Measurements from ENCODE around the gene ATG10. TPM values are rescaled to one million over a fixed set of nuclear protein-coding genes. Genes with fewer than 3 reads are reported as not detected.
"Not testable (repeated sequence)": the region's sequence is repeated elsewhere in the genome, so short reads cannot be mapped to it uniquely, and the experiment has no call there.

ATG10 gene
- total RNA-seq, 1 donor from 2014 or later, result 4.2 TPM

DNA sequence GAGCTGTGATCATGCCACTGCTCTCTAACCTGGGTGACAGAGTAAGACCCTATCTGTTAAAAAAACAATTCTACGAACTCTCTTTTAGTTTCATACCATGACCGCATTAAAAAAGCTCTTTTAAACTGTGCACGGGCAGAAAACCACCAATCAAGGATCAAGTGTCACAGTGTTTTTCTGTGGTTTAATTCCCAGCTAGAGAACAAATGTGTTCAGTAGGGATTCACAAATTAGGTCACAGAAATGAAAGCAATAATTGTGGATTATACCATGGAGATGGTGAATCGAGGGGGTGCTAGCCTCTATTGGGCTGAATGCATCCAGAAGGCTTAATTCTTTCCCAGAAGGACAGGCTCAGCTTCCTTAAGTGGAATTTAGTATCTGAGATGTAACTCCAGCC, 79.1 kb downstream of the ATG10 start:
- Histone ChIP-seq H3K4me3 (no peak overlapping the region), H3K27me3 (no peaks in the 10 kb centered on the region), H3K36me3 (no peaks in the 10 kb centered on the region), H3K9me3 (no peaks in the 10 kb centered on the region), H3K27ac (no peak overlapping the region), H3K4me1 (peaks cover 6% of the 10 kb centered on the region)
- TF ChIP-seq POLR2A (IDR thresholded peaks at IDR 0.05), result no peak
- TF ChIP-seq, protein P1, sequence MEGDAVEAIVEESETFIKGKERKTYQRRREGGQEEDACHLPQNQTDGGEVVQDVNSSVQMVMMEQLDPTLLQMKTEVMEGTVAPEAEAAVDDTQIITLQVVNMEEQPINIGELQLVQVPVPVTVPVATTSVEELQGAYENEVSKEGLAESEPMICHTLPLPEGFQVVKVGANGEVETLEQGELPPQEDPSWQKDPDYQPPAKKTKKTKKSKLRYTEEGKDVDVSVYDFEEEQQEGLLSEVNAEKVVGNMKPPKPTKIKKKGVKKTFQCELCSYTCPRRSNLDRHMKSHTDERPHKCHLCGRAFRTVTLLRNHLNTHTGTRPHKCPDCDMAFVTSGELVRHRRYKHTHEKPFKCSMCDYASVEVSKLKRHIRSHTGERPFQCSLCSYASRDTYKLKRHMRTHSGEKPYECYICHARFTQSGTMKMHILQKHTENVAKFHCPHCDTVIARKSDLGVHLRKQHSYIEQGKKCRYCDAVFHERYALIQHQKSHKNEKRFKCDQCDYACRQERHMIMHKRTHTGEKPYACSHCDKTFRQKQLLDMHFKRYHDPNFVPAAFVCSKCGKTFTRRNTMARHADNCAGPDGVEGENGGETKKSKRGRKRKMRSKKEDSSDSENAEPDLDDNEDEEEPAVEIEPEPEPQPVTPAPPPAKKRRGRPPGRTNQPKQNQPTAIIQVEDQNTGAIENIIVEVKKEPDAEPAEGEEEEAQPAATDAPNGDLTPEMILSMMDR (IDR thresholded peaks at IDR 0.05), result no peak
- TF ChIP-seq POLR2AphosphoS5 (IDR thresholded peaks at IDR 0.05; ENCODE audit: insufficient read depth in 1 of 2, low read depth in 1 of 2), result no peak
- DNase-seq (ENCODE audit: extremely low spot score in 2 of 2), result no peak
- intact Hi-C loops (cut with DNase I), result no loop called here

DNA sequence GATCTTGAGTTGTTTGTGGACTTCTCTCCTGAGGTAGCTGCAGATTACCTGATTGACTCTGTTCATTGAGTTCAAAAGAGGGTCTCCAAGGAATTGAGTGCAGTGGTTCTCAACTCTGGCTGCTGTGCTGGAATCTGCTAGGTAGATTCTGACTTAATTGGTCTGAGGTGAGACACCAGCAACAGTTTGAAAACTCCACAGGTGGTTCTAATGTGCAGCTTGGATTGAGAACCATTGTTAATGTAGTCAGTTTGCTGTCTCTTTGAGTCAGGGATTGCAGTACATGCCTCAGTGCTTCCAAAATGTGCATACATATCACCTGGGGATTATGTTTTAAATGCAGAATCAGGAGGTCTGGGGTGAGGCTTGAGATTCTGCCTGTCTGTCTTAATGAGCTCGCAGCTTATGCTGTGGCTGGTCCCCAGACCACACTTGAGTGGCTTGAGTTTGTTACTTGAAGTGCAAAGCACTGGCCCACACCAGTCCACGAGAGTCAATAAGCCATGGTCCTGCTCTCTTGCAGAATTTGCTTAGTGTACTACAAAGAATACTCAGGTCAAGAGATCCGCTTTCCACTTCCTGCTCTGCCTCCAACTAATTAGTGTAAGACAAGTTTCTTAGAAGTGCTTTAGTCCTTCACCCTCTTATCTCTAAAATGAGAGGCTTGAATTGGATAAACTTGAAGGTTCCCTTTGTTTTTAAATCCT, 82.3 kb downstream of the ATG10 start:
- TF ChIP-seq POLR2AphosphoS5 (IDR thresholded peaks at IDR 0.05; ENCODE audit: insufficient read depth in 1 of 2, low read depth in 1 of 2) (no peak), POLR2A (IDR thresholded peaks at IDR 0.05) (no peak)
- TF ChIP-seq, protein P1 (IDR thresholded peaks at IDR 0.05), result no peak
- Histone ChIP-seq H3K4me1 (no peaks in the 10 kb centered on the region), H3K27me3 (no peaks in the 10 kb centered on the region), H3K27ac (no peak overlapping the region), H3K4me3 (no peak overlapping the region), H3K9me3 (no peaks in the 10 kb centered on the region), H3K36me3 (no peaks in the 10 kb centered on the region)
- intact Hi-C loops (cut with DNase I), result no loop called here
- DNase-seq (ENCODE audit: extremely low spot score in 2 of 2), result no peak

DNA sequence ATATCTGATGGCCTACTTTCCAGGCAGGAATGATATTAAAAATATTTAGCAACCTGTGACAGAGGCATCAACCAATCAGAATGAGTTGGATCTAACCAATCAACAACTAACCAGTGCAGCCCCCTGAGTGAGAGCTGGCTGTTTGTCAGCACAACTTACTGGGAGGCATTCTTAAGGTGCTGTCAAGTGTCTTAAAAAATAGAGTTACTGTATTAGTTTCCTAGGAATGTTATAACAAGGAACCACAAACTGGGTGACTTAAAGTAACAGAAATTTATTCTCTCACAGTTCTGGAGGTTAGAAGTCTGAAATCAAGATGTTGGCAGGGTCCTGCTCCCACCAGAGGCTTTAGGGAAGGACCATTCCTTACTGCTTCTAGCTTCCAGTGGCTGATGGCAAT, 85.2 kb downstream of the ATG10 start:
- Histone ChIP-seq H3K4me1 (no peaks in the 10 kb centered on the region), H3K27ac (no peak overlapping the region), H3K4me3 (no peak overlapping the region), H3K36me3 (no peaks in the 10 kb centered on the region), H3K27me3 (no peaks in the 10 kb centered on the region), H3K9me3 (no peaks in the 10 kb centered on the region)
- no peak for DNase-seq (ENCODE audit: extremely low spot score in 2 of 2)
- intact Hi-C loops (cut with DNase I), result no loop called here
- TF ChIP-seq, protein P1 (IDR thresholded peaks at IDR 0.05), result no peak
- TF ChIP-seq POLR2A (IDR thresholded peaks at IDR 0.05), result no peak

DNA sequence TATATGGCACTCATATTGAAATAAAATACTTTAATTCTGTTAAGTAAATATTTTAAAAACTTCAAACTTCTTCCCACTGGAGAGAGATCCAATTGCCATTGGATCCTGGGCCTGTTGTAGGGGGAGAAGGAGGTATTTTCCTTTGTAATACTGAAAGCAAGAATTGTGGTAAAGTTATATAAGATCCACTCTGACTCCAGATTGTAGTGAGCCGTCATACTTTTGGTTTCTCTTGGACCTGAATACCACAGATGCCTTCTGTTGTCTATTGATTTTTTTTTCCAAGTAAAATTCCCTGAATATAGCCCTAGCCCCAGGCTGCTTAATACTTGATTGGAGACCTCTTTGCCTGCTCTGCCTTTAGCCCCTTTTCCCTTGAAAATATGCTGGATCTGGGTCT, 86.9 kb downstream of the ATG10 start:
- Histone ChIP-seq H3K9me3 (no peaks in the 10 kb centered on the region), H3K4me3 (no peak overlapping the region), H3K36me3 (no peaks in the 10 kb centered on the region), H3K27ac (no peak overlapping the region), H3K27me3 (no peaks in the 10 kb centered on the region), H3K4me1 (no peaks in the 10 kb centered on the region)
- TF ChIP-seq POLR2A (IDR thresholded peaks at IDR 0.05), result no peak
- DNase-seq (ENCODE audit: extremely low spot score in 2 of 2), result no peak
- intact Hi-C loops (cut with DNase I), result no loop called here

DNA sequence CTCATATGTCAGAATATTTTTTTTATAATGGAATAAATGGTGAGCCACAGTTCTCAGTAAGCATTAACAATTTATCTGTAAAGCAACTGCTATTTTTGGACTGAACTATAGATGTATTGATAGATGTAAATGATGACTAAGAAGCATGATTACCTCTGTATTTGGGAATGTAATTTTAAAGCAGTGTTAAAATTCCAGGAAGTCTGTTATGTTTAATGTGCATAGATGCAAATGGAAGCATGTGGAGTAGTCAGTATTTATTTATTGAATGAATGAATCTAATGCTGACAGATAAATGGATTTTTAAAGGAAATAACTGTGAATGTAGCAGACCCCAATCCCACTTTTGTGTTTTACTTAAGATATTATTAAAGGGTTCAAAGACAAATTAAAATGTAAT, 95.0 kb downstream of the ATG10 start:
- Histone ChIP-seq H3K4me1 (peaks cover 7% of the 10 kb centered on the region), H3K36me3 (no peaks in the 10 kb centered on the region), H3K9me3 (no peaks in the 10 kb centered on the region), H3K27ac (no peak overlapping the region), H3K4me3 (no peak overlapping the region), H3K27me3 (no peaks in the 10 kb centered on the region)
- intact Hi-C loops (cut with DNase I), result no loop called here
- TF ChIP-seq POLR2AphosphoS5 (IDR thresholded peaks at IDR 0.05; ENCODE audit: insufficient read depth in 1 of 2, low read depth in 1 of 2) (no peak), POLR2A (IDR thresholded peaks at IDR 0.05) (no peak)
- TF ChIP-seq, protein P1 (IDR thresholded peaks at IDR 0.05), result no peak
- no peak for DNase-seq (ENCODE audit: extremely low spot score in 2 of 2)

DNA sequence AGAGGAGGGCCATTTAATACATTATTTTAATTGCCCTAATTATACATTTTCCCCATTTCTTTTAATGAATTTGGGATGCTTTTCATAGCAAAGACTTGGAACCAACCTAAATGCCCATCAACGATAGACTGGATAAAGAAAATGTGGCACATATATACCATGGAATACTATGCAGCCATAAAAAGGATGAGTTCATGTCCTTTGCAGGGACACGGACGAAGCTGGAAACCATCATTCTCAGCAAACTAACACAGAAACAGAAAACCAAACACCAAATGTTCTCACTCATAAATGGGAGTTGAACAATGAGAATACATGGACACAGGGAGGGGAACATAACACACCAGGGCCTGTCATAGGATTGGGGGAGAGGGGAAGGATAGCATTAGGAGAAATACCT, 96.2 kb downstream of the ATG10 start:
- H3K4me3 ChIP-seq; intact Hi-C loops (cut with DNase I); H3K27ac ChIP-seq; H3K4me1 ChIP-seq; H3K9me3 ChIP-seq; H3K36me3 ChIP-seq; DNase-seq (ENCODE audit: extremely low spot score in 2 of 2); H3K27me3 ChIP-seq: not testable (repeated sequence)
